Prostate gland (tissue), 2 donors: ENCODE data around the gene MADD.

Experiments
- POLR2A ChIP-seq: fragments of 450-650 bp; IDR thresholded peaks from one replicate; pipeline ENCODE4 v1.6.1; 2016; ENCODE audit warnings: antibody characterized with exemption, mild to moderate bottlenecking
- POLR2AphosphoS5 ChIP-seq: sonication (generic); formaldehyde crosslinking; IDR thresholded peaks from one replicate; pipeline ENCODE4 v1.6.1; 2017; ENCODE audit warnings: antibody characterized with exemption
- TF ChIP-seq, protein P1 (sequence below), 4 experiments: fragments of 200-600 bp in 2 of 4; fragments of 450-650 bp in 2 of 4; sonication (generic) in 2 of 4; IDR thresholded peaks; 1 replicate in 3 of 4; 2 replicates in 1 of 4; pipeline ENCODE4 v1.5.1; 2016 to 2019; ENCODE audit warnings: antibody characterized with exemption in 4 of 4, mild to moderate bottlenecking in 2 of 4, moderate library complexity in 2 of 4

GRCh38 chr11:47280099-47280498 lies 10.2 kb downstream of the MADD start:
- TF ChIP-seq, protein P1, sequence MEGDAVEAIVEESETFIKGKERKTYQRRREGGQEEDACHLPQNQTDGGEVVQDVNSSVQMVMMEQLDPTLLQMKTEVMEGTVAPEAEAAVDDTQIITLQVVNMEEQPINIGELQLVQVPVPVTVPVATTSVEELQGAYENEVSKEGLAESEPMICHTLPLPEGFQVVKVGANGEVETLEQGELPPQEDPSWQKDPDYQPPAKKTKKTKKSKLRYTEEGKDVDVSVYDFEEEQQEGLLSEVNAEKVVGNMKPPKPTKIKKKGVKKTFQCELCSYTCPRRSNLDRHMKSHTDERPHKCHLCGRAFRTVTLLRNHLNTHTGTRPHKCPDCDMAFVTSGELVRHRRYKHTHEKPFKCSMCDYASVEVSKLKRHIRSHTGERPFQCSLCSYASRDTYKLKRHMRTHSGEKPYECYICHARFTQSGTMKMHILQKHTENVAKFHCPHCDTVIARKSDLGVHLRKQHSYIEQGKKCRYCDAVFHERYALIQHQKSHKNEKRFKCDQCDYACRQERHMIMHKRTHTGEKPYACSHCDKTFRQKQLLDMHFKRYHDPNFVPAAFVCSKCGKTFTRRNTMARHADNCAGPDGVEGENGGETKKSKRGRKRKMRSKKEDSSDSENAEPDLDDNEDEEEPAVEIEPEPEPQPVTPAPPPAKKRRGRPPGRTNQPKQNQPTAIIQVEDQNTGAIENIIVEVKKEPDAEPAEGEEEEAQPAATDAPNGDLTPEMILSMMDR (IDR thresholded peaks at IDR 0.05): no peak
- TF ChIP-seq POLR2A (no peak), POLR2AphosphoS5 (no peak)
